CD4-positive, alpha-beta memory T cell (primary cell): ENCODE measurements around the gene MICOS13. TPM values are rescaled to one million over a fixed set of nuclear protein-coding genes. Genes with fewer than 3 reads are reported as not detected.
A peak's percentile ranks its signal among the peaks of the same experiment; 100 is the strongest.

Source experiments
- CTCF ChIA-PET: fragments of 350-600 bp; sonication (Branson Sonifier 250); formaldehyde crosslinking; loops from one replicate; lab custom pipeline; 2021; ENCODE audit warnings: inconsistent platforms; ENCODE audit not compliant: partially characterized antibody; lab: Charles Lee
- POLR2A ChIA-PET: fragments of 350-600 bp; sonication (Branson Sonifier 250); formaldehyde crosslinking; loops from one replicate; lab custom pipeline; 2021; ENCODE audit not compliant: partially characterized antibody; lab: Charles Lee
- DNase-seq, 5 donors: peaks; one replicate each; pipeline versions ENCODE4 v3.0.0 to v3.0.0-alpha.2; 2020 to 2022; ENCODE audit warnings: mixed read lengths in 1 of 5
- H3K27ac ChIP-seq: one replicate; pipeline ENCODE4 v1.7.0; 2013; ENCODE audit warnings: low read depth, low read length
- H3K27me3 ChIP-seq: 2 replicates; pipeline ENCODE4 v1.7.0; 2013; ENCODE audit warnings: mild to moderate bottlenecking, low read length, moderate library complexity; ENCODE audit not compliant: insufficient read depth
- H3K36me3 ChIP-seq: 2 replicates; pipeline ENCODE4 v1.7.0; 2013; ENCODE audit warnings: mild to moderate bottlenecking, low read length, moderate library complexity; ENCODE audit not compliant: insufficient read depth
- H3K4me1 ChIP-seq: 2 replicates; pipeline ENCODE4 v1.7.0; 2013; ENCODE audit warnings: mild to moderate bottlenecking, low read length, moderate library complexity; ENCODE audit not compliant: insufficient read depth
- H3K4me3 ChIP-seq, 2 donors: one replicate each; pipeline ENCODE4 v1.7.0; 2013; ENCODE audit warnings: low read length in 2 of 2, mild to moderate bottlenecking in 1 of 2
- H3K9me3 ChIP-seq, 2 donors: one replicate each; pipeline ENCODE4 v1.7.0; 2013; ENCODE audit warnings: low read length in 2 of 2, control low read depth in 1 of 2; ENCODE audit not compliant: control insufficient read depth in 1 of 2
- H3K27ac Mint-ChIP-seq, 7 donors: one replicate each; pipeline ENCODE4 v1.8.0; 2020 to 2021; ENCODE audit warnings: mixed read lengths in 7 of 7, mild to moderate bottlenecking in 6 of 7, inconsistent platforms in 3 of 7, moderate library complexity in 3 of 7
- H3K27me3 Mint-ChIP-seq, 2 donors: one replicate each; pipeline ENCODE4 v1.8.0; 2020 to 2021; ENCODE audit warnings: mixed read lengths in 2 of 2
- H3K36me3 Mint-ChIP-seq, 2 donors: one replicate each; pipeline ENCODE4 v1.8.0; 2020 to 2021; ENCODE audit warnings: mixed read lengths in 2 of 2, inconsistent platforms in 1 of 2, mild to moderate bottlenecking in 1 of 2
- H3K4me1 Mint-ChIP-seq, 4 donors: one replicate each; pipeline ENCODE4 v1.8.0; 2020 to 2021; ENCODE audit warnings: mixed read lengths in 4 of 4, mild to moderate bottlenecking in 1 of 4
- H3K4me3 Mint-ChIP-seq, 8 donors: one replicate each; pipeline ENCODE4 v1.8.0; 2020 to 2021; ENCODE audit warnings: mixed read lengths in 8 of 8, mild to moderate bottlenecking in 7 of 8, moderate library complexity in 6 of 8, inconsistent platforms in 3 of 8
- H3K9me3 Mint-ChIP-seq, 8 donors: one replicate each; pipeline ENCODE4 v1.8.0; 2020 to 2021; ENCODE audit warnings: mixed read lengths in 8 of 8, mild to moderate bottlenecking in 5 of 8, inconsistent platforms in 3 of 8, moderate library complexity in 1 of 8
- intact Hi-C: fragments of 100-400 bp; cut with micrococcal nuclease; formaldehyde crosslinking; loops from one replicate; pipeline ENCODE4 v1.15.1; 2023
- polyA plus RNA-seq, 2 donors: library from polyadenylated mRNA; unstranded; fragments of 300-500 nt; fragmentation: Illumina TruSeq; gene quantifications; one replicate each; pipeline ENCODE4 v1.2.3, GENCODE V29; 2021
- total RNA-seq, 2 experiments: library from RNA; stranded (reverse); gene quantifications; one replicate each; pipeline ENCODE4 v1.2.3, GENCODE V29; 2021

Gene MICOS13
- total and polyA plus RNA-seq, 4 experiments from 2014 or later, result 40.5 to 114 (median 77.3) TPM

DNA sequence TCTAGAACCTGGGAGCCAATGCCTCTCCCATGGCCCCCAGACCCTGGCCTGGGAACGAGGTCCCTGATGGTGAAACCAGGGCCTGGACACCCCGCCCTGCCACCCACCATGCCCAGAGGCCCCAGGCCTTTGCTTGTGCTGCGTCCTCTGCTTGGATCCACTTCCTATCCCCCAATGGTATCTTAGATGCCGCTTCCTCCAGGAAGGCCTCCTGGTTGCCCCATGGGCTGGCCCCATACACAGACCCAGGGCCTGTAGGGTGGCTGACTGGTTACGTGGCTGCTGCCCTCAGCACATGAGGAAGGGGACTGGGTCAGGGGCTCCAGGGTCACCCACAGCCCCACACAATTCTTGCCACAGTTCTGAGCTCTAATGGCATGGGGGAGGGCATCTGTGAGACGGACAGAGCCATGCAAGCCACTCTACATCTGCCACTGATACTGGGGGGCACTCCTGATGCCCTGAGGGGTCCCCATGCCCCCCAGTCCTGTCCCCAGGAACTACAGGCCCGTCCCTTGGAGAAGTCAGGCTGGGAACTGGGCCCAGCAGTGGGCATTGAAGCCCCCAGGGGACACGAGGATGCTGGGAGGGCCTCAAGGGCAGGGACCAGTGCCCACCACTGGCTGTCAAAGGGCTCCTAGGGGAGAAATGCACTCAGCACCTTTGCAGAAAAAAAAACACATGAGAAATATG lies 14.8 kb upstream of the MICOS13 start:
- POLR2A ChIA-PET, result interaction anchor here (1.1 to 1.3 kb wide), 3 partner anchors 8 to 25 kb away, joined by 3 to 4 read pairs (median 4); partner anchors contain the start of genes CATSPERD and LONP1
- peaks cover 19% of the 10 kb centered on the region for H3K4me1 ChIP-seq
- intact Hi-C loops, result no loop called here

DNA sequence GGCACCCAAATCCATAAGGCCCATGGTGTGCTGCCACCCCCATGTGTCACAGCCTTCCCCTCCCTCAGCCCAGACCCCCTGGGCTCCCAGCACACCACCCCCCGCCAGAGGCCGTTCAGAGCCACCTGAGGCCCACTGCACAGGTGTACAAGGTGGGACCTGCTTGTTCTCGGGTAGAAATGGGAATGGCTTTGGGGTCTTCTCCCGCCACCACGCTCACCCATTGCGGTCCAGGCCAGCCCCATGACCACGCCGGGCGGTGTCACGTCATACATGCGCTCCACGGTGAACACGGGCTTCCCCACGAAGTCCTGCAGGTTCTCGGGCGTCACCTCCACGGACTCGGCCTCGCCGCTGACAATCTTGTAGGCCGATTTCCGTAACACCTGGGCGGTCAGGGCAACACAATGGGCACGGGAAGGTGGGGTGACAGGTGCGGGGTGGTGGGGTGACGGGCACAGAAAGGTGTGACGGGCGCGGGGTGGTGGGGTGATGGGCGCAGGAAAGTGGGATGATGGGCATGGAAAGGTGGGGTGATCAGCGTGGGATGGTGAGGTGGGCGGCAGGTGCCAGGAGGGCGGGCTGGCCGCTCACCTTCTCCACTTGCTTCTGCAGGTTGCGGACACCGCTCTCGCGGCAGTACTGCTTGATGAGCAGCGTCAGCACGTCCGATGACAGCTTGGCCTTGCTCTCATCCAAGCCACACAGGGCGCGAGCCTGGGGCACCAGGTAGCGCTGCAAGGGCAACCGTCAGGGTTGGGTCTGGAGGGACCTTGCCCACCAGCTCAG lies 14.0 kb upstream of the MICOS13 start:
- Histone ChIP-seq H3K36me3 (peaks cover 47% of the 10 kb centered on the region), H3K4me3 (no peak overlapping the region), H3K4me1 (peaks cover 24% of the 10 kb centered on the region), H3K27me3 (no peaks in the 10 kb centered on the region), H3K9me3 (no peaks in the 10 kb centered on the region), H3K27ac (no peak overlapping the region)
- intact Hi-C loops, result no loop called here
- no peak for DNase-seq
- Mint-ChIP-seq H3K36me3 (peaks cover 0 to 58% of the 10 kb centered on the region in 2 donors), H3K9me3 (peaks cover 0 to 5% (median 0%) of the 10 kb centered on the region in 8 donors), H3K4me1 (peaks cover 10 to 30% (median 20%) of the 10 kb centered on the region in 4 donors), H3K27me3 (no peaks in the 10 kb centered on the region), H3K27ac (peak overlapping the region in 5 of 7 donors; percentile 8 to 100 (median 60)), H3K4me3 (no peak overlapping the region)
- POLR2A ChIA-PET, result interaction anchor here (1.1 to 1.6 kb wide), 3 partner anchors 25 to 26 kb away, joined by 3 to 4 read pairs (median 3); partner anchors contain the start of genes CATSPERD and LONP1
- CTCF ChIA-PET, result no interaction called here

More for the DNA sequence above, 14.8 kb upstream of the MICOS13 start:
- Mint-ChIP-seq H3K4me1 (peaks cover 7 to 25% (median 15%) of the 10 kb centered on the region in 4 donors), H3K4me3 (no peak overlapping the region), H3K9me3 (peaks cover 0 to 5% (median 0%) of the 10 kb centered on the region in 8 donors), H3K36me3 (peaks cover 0 to 54% of the 10 kb centered on the region in 2 donors), H3K27me3 (no peaks in the 10 kb centered on the region), H3K27ac (peak overlapping the region in 2 of 7 donors; percentile 29 to 48)
- Histone ChIP-seq H3K36me3 (peaks cover 47% of the 10 kb centered on the region), H3K4me3 (no peak overlapping the region), H3K27me3 (no peaks in the 10 kb centered on the region), H3K27ac (no peak overlapping the region), H3K9me3 (no peaks in the 10 kb centered on the region)
- DNase-seq, result no peak
- CTCF ChIA-PET, result no interaction called here

DNA sequence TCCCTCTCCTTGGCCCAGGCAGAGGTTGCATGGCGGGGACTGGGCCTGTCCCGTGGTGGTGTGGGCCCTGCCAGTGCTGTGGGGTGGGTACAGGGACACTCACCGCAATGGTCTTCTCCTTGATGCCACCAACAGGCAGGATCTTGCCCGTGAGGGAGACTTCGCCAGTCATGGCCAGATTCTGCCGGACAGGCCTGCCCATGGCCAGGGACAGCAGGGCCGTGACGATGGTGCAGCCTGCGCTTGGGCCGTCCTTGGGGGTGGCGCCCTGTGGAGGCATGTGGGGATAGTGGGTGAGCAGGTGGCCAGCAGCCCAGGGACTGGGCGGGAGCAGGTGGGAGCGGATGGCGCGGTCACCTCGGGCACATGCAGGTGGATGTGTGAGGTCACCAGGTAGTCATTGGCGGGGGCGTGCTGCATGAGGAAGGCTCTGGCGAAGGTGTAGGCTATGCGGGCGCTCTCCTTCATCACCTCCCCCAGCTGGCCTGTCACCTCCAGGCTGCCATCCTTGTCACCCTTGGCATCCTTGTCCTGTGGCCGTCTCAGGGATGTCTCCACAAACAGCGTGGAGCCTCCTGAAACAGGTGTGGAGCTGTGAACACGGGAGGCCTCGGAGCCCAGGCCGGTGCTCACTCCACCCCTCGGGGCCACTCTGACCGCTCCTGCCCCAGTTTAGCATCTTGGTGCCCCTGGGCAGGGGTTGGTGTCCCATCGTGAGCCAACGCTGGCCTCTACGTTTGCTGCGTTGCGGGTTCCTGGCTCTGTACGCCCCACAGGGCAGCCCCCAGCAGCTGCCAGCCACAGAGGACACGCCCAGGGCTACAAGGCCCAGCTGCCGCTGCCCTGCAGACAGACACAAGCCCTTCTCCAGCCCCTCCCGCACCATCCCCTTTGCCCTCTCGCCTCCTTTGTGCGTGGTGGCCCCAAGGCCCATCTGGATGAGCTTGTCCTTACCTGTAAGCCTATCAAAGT lies 13.2 kb upstream of the MICOS13 start:
- Mint-ChIP-seq H3K36me3 (peaks cover 0 to 51% of the 10 kb centered on the region in 2 donors), H3K4me3 (no peak overlapping the region), H3K4me1 (peaks cover 12 to 31% (median 21%) of the 10 kb centered on the region in 4 donors), H3K27ac (peak overlapping the region in 5 of 7 donors; percentile 8 to 100 (median 65)), H3K27me3 (no peaks in the 10 kb centered on the region), H3K9me3 (peaks cover 0 to 5% (median 0%) of the 10 kb centered on the region in 8 donors)
- H3K4me1 ChIP-seq, result peaks cover 24% of the 10 kb centered on the region
- H3K36me3 ChIP-seq, result peaks cover 40% of the 10 kb centered on the region
- H3K4me3 ChIP-seq, result no peak overlapping the region
- ChIA-PET POLR2A (interaction anchor here (1.0 to 1.6 kb wide), 2 partner anchors 27 to 71 kb away, joined by 3 to 4 read pairs; partner anchors contain the start of genes CATSPERD, SAFB and SAFB2), CTCF (no interaction called here)
- no peaks in the 10 kb centered on the region for H3K9me3 ChIP-seq
- no peak for DNase-seq
- intact Hi-C loops, result no loop called here
- no peak overlapping the region for H3K27ac ChIP-seq
- no peaks in the 10 kb centered on the region for H3K27me3 ChIP-seq

DNA sequence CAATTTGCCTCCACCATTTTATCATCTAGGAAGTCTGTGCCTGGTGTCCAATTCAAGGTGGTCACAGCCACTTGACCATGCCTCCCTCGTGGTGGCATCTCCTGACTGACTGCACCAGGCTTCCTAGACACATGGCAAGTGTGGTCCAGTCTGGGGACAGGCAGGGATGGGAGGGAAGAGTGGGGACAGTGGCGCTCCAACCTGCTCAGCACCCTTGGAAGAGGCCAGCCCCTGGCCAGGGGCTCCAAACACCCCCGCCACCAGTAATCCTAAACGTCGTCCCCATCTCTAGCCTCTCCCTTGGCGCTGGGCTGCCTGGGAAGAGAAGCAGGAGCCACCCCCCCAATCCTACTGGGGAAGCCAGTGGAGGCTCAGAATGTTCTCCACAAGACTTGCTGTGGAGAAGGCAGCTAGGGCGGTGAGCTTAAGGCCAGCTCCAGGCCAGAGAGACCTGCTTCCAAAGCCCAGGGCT lies 12.4 kb upstream of the MICOS13 start:
- Mint-ChIP-seq H3K27me3 (no peaks in the 10 kb centered on the region), H3K36me3 (peaks cover 0 to 51% of the 10 kb centered on the region in 2 donors), H3K4me1 (peaks cover 16 to 37% (median 23%) of the 10 kb centered on the region in 4 donors), H3K4me3 (peak overlapping the region; percentile 29 to 97 (median 54)), H3K9me3 (peaks cover 0 to 5% (median 0%) of the 10 kb centered on the region in 8 donors), H3K27ac (peak overlapping the region in 6 of 7 donors; percentile 4 to 100 (median 84))
- intact Hi-C loops, result no loop called here
- Histone ChIP-seq H3K4me3 (no peak overlapping the region), H3K27me3 (no peaks in the 10 kb centered on the region), H3K9me3 (no peaks in the 10 kb centered on the region), H3K27ac (peak overlapping the region; percentile 83), H3K4me1 (peaks cover 27% of the 10 kb centered on the region), H3K36me3 (peaks cover 40% of the 10 kb centered on the region)
- ChIA-PET POLR2A (interaction anchor here (1.0 to 1.6 kb wide), 2 partner anchors 28 to 70 kb away, joined by 3 to 4 read pairs; partner anchors contain the start of genes CATSPERD, SAFB and SAFB2), CTCF (no interaction called here)
- no peak for DNase-seq

DNA sequence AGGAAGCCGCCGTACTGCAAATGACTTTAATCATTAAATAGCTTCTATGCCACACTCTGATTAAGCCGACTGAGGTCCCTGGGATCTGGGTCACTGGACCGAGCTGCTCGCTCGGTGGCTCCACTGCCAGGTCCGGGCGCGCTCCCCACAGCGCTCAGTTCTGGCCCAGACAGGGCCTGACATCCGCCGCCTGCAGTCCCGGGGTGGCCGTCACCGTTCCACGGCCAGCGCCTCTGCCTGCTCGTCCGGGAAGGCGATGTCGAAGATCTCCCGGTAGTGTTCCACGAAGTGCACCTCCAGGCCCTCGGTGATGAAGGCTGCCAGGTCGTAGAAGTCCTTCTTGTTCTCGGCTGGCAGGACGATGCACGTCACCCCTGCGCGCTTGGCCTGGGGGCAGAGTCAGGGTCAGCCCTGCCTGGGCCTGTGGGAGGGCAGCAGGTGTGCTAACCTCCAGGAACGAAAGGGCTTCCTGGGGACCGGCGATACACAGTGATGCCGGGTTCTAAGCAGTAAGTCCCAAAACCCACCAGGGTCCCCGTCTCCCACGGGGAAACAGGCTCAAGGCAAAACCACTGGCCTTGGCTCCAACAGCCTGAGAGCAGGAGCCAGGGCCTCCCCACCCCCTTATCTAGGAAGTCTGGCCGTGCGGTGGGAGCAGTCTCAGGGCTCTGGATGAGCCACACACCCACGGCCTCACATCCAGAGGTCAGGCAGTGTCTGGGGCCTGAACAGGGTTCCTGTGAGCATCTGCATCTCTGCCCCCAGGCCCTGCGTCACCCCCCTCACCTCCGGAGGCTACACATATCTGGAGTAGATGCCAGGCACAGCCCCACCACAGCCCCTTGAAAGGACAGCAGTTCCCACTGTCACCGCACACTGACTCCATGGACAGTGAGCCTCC lies 11.8 kb upstream of the MICOS13 start:
- Histone ChIP-seq H3K4me1 (peaks cover 32% of the 10 kb centered on the region), H3K9me3 (no peaks in the 10 kb centered on the region), H3K4me3 (no peak overlapping the region), H3K27me3 (no peaks in the 10 kb centered on the region), H3K27ac (peak overlapping the region; percentile 83), H3K36me3 (peaks cover 40% of the 10 kb centered on the region)
- H3K27me3 Mint-ChIP-seq, result no peaks in the 10 kb centered on the region
- DNase-seq, result no peak
- peak overlapping the region; percentile 52 to 97 (median 92) for H3K4me3 Mint-ChIP-seq
- peaks cover 0 to 47% of the 10 kb centered on the region in 2 donors for H3K36me3 Mint-ChIP-seq
- ChIA-PET CTCF (interaction anchor here (1.2 to 1.7 kb wide), 3 partner anchors 10 to 29 kb away, joined by 3 read pairs; no protein-coding TSS in a partner anchor), POLR2A (interaction anchor here (0.9 to 3.7 kb wide), 10 partner anchors 7 to 212 kb away, joined by 3 to 79 read pairs (median 7); partner anchors contain the start of genes CATSPERD, HSD11B1L, LONP1 and MICOS13)
- peaks cover 0 to 5% (median 0%) of the 10 kb centered on the region in 8 donors for H3K9me3 Mint-ChIP-seq
- peaks cover 16 to 37% (median 23%) of the 10 kb centered on the region in 4 donors for H3K4me1 Mint-ChIP-seq
- intact Hi-C loops, result no loop called here
- H3K27ac Mint-ChIP-seq, result peak overlapping the region; percentile 4 to 100 (median 96)
